ENCODE data around the gene STK35. TPM values are rescaled to one million over a fixed set of nuclear protein-coding genes. Genes with fewer than 3 reads are reported as not detected.

Gene STK35
- polyA plus RNA-seq, 1 donor from 2014 or later = 10.8 TPM

DNA sequence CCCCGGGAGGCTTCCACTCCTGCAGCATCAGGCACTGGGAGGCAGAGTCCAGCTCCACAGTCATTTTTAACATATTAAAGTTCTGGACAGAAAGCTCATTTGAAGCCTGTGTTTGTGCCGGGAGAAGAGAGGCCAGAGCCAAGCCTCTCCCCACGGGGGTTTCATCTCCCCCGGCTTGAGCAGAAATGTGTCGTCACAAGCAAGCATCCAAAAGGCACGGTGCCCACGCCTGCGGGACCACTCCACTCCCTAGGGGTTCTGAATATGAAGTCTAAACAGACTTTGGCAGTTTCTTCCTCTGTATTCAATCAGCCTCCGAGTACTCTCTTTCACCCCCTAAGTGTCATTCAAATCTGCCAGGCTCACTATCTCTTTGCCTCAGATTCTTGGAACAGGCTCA, 75.3 kb downstream of the STK35 start:
- Histone ChIP-seq H4K20me1 (ENCODE audit: insufficient read depth) (no peaks in the 10 kb centered on the region), H3K27ac (ENCODE audit: low read length) (no peak overlapping the region), H3K9me3 (ENCODE audit: low read length) (no peaks in the 10 kb centered on the region), H3K4me2 (ENCODE audit: low read length) (no peak overlapping the region), H3K4me3 (ENCODE audit: low read length) (no peak overlapping the region), H3F3A (ENCODE audit: insufficient read depth, low read length, poor library complexity, severe bottlenecking) (no peaks in the 10 kb centered on the region), H3K27me3 (ENCODE audit: insufficient read depth, low read depth, low read length) (no peaks in the 10 kb centered on the region), H2AFZ (ENCODE audit: low read depth, low read length) (no peak overlapping the region), H3K79me2 (replicated peaks; ENCODE audit: insufficient read depth, low read length) (no peaks in the 10 kb centered on the region), H3K9me2 (ENCODE audit: insufficient read depth, low read length) (no peaks in the 10 kb centered on the region), H3K36me3 (ENCODE audit: insufficient read depth, low read length) (no peaks in the 10 kb centered on the region), H3K9ac (ENCODE audit: low read length) (no peak overlapping the region)
- TF ChIP-seq RAD21 (conservative IDR thresholded peaks at IDR 0.05) (no peak), SMC3 (conservative IDR thresholded peaks at IDR 0.05; ENCODE audit: poor library complexity) (no peak), EP300 (conservative IDR thresholded peaks at IDR 0.05; ENCODE audit: poor library complexity, severe bottlenecking) (no peak), MXI1 (conservative IDR thresholded peaks at IDR 0.05; ENCODE audit: poor library complexity, severe bottlenecking) (no peak), TAF1 (IDR thresholded peaks at IDR 0.05; ENCODE audit: low read depth) (no peak), POLR2AphosphoS5 (IDR thresholded peaks at IDR 0.05) (no peak), EZH2 (IDR thresholded peaks at IDR 0.05; ENCODE audit: borderline replicate concordance, insufficient read depth, low read length, poor library complexity, severe bottlenecking) (no peak)
- TF ChIP-seq, protein P1, sequence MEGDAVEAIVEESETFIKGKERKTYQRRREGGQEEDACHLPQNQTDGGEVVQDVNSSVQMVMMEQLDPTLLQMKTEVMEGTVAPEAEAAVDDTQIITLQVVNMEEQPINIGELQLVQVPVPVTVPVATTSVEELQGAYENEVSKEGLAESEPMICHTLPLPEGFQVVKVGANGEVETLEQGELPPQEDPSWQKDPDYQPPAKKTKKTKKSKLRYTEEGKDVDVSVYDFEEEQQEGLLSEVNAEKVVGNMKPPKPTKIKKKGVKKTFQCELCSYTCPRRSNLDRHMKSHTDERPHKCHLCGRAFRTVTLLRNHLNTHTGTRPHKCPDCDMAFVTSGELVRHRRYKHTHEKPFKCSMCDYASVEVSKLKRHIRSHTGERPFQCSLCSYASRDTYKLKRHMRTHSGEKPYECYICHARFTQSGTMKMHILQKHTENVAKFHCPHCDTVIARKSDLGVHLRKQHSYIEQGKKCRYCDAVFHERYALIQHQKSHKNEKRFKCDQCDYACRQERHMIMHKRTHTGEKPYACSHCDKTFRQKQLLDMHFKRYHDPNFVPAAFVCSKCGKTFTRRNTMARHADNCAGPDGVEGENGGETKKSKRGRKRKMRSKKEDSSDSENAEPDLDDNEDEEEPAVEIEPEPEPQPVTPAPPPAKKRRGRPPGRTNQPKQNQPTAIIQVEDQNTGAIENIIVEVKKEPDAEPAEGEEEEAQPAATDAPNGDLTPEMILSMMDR (IDR thresholded peaks at IDR 0.05; ENCODE audit: poor library complexity, severe bottlenecking) = no peak
- TF ChIP-seq, protein P2, sequence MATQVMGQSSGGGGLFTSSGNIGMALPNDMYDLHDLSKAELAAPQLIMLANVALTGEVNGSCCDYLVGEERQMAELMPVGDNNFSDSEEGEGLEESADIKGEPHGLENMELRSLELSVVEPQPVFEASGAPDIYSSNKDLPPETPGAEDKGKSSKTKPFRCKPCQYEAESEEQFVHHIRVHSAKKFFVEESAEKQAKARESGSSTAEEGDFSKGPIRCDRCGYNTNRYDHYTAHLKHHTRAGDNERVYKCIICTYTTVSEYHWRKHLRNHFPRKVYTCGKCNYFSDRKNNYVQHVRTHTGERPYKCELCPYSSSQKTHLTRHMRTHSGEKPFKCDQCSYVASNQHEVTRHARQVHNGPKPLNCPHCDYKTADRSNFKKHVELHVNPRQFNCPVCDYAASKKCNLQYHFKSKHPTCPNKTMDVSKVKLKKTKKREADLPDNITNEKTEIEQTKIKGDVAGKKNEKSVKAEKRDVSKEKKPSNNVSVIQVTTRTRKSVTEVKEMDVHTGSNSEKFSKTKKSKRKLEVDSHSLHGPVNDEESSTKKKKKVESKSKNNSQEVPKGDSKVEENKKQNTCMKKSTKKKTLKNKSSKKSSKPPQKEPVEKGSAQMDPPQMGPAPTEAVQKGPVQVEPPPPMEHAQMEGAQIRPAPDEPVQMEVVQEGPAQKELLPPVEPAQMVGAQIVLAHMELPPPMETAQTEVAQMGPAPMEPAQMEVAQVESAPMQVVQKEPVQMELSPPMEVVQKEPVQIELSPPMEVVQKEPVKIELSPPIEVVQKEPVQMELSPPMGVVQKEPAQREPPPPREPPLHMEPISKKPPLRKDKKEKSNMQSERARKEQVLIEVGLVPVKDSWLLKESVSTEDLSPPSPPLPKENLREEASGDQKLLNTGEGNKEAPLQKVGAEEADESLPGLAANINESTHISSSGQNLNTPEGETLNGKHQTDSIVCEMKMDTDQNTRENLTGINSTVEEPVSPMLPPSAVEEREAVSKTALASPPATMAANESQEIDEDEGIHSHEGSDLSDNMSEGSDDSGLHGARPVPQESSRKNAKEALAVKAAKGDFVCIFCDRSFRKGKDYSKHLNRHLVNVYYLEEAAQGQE (IDR thresholded peaks at IDR 0.05; ENCODE audit: borderline replicate concordance) = no peak

DNA sequence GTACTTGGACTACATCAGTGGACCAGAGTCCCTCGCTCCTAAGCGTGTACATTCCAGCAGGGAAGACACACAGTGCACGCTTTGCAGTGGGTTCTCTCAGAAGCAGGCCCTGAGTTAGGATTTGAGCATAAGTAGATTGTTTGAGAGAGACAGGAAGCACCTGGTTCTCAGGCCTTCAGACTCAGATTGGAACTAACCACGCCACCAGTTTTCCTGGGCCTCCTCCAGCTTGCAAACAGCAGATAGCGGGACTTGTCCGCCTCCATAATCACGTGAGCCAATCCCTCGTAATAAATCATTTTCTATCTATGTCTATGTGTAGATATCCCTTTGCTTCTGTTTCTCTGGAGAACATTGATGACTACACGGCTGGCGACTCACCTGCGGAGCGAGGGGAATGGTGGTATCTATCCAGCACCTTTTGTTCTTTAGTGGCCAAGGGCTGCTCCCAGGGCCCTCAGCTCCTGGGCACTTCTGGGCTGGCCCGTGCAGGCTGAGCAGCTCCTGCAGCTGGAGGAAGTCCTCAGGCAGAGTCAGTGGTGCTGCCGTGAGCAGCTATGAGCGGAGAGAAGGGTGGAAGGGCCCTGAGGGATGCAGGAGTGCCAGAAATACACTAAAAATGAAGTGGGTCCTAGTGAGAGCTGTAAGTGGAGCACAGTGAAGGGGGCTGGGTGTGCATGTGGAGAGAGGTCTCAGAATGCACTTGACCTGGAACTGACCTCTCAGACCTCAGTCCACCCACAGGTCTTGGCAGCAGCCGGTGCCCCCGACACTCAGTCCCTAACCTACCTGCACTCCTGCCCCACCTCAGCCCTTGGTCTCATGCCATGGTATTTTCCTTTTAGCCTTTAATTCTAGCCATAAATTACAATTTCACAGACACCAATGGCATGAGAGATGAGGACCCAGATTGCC, 76.9 kb downstream of the STK35 start:
- Histone ChIP-seq H3K79me2 (replicated peaks; ENCODE audit: insufficient read depth, low read length) (no peaks in the 10 kb centered on the region), H3F3A (ENCODE audit: insufficient read depth, low read length, poor library complexity, severe bottlenecking) (no peaks in the 10 kb centered on the region), H4K20me1 (ENCODE audit: insufficient read depth) (no peaks in the 10 kb centered on the region), H3K9me3 (ENCODE audit: low read length) (no peaks in the 10 kb centered on the region), H3K36me3 (ENCODE audit: insufficient read depth, low read length) (no peaks in the 10 kb centered on the region), H3K4me2 (ENCODE audit: low read length) (no peak overlapping the region), H3K9me2 (ENCODE audit: insufficient read depth, low read length) (no peaks in the 10 kb centered on the region), H3K27ac (ENCODE audit: low read length) (no peak overlapping the region), H3K9ac (ENCODE audit: low read length) (no peak overlapping the region), H3K27me3 (ENCODE audit: insufficient read depth, low read depth, low read length) (no peaks in the 10 kb centered on the region), H2AFZ (ENCODE audit: low read depth, low read length) (no peak overlapping the region), H3K4me3 (ENCODE audit: low read length) (no peak overlapping the region)
- TF ChIP-seq, protein P1 (IDR thresholded peaks at IDR 0.05; ENCODE audit: poor library complexity, severe bottlenecking) = no peak
- TF ChIP-seq, protein P2 (IDR thresholded peaks at IDR 0.05; ENCODE audit: borderline replicate concordance) = no peak
- TF ChIP-seq EZH2 (IDR thresholded peaks at IDR 0.05; ENCODE audit: borderline replicate concordance, insufficient read depth, low read length, poor library complexity, severe bottlenecking) (no peak), POLR2AphosphoS5 (IDR thresholded peaks at IDR 0.05) (no peak), TAF1 (IDR thresholded peaks at IDR 0.05; ENCODE audit: low read depth) (no peak), MXI1 (conservative IDR thresholded peaks at IDR 0.05; ENCODE audit: poor library complexity, severe bottlenecking) (no peak), SMC3 (conservative IDR thresholded peaks at IDR 0.05; ENCODE audit: poor library complexity) (no peak), EP300 (conservative IDR thresholded peaks at IDR 0.05; ENCODE audit: poor library complexity, severe bottlenecking) (no peak), RAD21 (conservative IDR thresholded peaks at IDR 0.05) (no peak)

All from neural cell (in vitro differentiated cells).